Globus pallidus (tissue), 1 donor: ENCODE results near the gene KRTAP4-3.
"Not testable (repeated sequence)": the region's sequence is repeated elsewhere in the genome, so short reads cannot be mapped to it uniquely, and the experiment has no call there.

ENCODE experiments used
- DNase-seq: peaks from one replicate; pipeline ENCODE4 v3.0.0-alpha.2; 2015; ENCODE audit warnings: low spot score

The KRTAP4-3 gene

DNA sequence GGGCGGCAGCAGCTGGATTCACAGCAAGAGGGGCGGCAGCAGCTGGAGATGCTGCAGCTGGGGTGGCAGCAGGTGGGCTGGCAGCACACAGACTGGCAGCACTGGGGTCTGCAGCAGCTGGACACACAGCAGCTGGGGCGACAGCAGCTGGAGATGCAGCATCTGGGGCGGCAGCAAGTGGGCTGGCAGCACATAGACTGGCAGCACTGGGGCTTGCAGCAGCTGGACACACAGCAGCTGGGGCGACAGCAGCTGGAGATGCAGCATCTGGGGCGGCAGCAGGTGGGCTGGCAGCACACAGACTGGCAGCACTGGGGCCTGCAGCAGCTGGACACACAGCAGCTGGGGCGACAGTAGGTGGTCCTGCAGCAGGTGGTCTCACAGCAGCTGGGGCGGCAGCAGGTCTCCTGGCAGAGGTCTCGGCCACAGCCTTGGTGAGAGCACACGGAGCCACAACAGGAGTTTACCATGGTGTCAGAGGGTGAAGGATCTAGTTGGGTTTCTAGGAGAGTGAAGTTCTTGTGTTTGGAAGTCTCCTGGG lies 50.1 kb downstream of the KRTAP4-3 start, which contains the start of gene KRTAP4-11:
Gene KRTAP4-11 (minus strand): TSS at position 528 of the 541 bp plus-strand sequence. CDS start 58 bp downstream, at position 470.
- not testable (repeated sequence) for DNase-seq
